ENCODE results near the gene IQGAP3.

- TF ChIP-seq EZH2 (IDR thresholded peaks at IDR 0.05; ENCODE audit: borderline replicate concordance, insufficient read depth, low read depth, low read length, poor library complexity, severe bottlenecking) (no peak), CTCF (IDR thresholded peaks at IDR 0.05) (no peak)
Observed at GRCh38 chr1:156553860-156554485, 18.4 kb downstream of the IQGAP3 start.
